Inferior parietal cortex (tissue), 1 donor: ENCODE results near the gene STAP2.
"Not testable (repeated sequence)": the region's sequence is repeated elsewhere in the genome, so short reads cannot be mapped to it uniquely, and the experiment has no call there.

Experiments
- DNase-seq: peaks from one replicate; pipeline ENCODE4 v3.0.0-alpha.2; 2016; ENCODE audit errors: extremely low spot score

Gene STAP2

DNA sequence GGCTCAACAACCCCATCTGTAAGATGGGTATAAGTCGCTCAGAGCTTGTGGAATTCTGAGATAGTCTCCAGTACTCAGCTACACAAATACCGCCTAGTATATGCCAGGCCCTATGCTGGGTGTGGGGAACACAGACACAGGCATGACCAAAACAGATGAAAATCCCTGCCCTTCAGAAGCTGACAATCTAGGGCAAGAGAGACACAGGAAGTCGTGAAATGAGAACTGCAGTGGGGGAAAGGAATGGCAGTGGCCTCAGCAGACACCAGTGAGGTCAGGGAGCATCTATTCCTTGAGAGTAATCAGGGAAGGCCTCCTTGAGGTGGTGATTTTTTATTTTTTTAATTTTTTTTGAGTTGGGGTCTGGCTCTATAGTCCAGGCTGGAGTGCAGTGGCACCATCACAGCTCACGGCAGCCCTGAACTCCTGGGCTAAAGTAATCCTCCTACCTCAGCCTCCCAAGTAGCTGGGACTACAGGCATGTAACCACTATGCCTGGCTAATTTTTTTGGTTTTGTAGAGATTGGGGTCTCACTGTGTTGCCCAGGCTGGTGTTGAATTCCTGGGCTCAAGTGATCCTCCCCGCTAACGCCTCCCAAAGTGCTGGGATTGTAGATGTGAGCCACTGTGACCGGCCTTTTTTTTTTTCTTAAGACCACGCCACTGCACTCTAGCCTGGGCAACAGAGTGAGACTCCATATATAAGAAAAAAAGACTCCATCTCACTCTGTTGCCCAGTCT is 39.6 kb downstream of the STAP2 start:
- no peak for DNase-seq

DNA sequence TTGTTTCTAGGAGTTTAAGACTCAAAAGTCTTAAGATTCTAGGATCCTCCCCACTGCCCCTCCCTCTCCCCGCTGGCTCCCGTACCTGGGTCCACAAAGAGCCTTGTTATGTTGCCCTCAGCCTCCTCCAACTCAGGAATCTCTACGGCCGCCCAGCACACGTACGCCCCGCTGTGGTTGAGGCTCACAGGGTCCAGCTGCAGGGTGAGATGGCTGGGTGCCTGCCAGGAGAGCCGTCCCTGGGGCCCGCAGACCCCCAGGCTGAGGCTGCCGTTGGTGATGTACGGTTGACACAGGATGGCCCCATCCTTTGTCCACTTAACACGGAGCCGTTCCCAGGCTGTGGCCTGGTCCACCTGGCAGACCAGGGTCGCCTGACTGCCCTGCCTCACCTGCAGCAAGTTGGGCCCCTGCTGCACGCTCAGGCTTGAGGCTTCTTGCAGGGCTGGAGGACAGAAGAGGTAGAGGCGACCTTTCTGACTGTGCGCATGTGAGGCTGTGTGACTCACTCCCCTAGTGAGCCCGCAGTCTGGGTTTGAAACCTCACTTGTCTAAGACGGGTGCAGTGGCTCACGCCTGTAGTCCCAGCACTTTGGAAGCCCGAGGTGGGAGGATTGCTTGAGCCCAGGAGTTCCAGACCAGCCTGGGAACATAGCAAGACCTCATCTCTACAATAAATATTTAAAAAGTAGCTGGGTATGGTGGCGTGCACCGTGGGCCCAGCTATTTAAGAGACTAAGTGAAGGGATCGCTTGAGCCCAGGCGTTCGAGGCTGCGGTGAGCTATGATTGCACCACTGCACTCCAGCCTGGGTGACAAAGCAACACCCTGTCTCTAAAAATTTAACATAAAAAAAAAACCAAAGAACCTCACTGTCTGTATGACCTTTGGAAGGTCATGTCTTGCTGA is 40.5 kb downstream of the STAP2 start:
- no peak for DNase-seq

DNA sequence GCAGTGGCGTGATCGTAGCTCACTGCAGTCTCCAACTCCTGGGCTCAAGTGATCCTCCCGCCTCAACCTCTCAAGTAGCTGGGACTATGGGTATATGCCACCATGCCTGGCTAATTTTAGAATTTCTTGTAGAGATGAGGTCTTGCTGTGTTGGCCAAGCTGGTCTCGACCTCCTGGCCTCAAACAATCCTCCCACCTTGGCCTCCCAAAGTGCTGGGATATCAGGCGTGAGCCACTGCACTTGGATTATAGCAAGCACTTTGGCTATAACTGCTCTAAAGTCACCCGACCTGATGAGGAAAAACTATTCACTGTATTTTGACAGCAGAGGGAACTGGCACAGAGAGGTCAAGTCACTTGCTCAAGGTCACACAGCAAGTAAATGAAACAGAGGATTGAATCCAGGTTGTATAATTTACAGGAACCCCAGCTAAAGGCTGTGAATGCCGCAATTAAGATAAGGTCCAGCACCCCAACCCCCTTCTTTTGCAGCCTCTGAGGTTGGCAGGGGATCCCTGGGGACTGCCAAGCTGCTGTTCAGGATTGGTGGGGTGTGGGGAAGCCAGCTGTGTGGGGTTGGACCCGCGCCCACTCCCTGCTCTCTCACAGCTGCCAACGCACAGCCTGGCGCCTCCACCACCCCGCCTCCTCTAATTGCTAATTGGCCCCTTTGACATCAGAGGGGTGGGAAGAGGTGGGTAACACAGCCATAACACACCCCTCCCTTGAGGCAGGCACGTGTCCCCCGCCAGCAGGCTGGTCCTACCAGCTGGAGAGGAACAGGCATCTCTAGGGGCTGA is 42.5 kb downstream of the STAP2 start:
- DNase-seq: peak; percentile 13

DNA sequence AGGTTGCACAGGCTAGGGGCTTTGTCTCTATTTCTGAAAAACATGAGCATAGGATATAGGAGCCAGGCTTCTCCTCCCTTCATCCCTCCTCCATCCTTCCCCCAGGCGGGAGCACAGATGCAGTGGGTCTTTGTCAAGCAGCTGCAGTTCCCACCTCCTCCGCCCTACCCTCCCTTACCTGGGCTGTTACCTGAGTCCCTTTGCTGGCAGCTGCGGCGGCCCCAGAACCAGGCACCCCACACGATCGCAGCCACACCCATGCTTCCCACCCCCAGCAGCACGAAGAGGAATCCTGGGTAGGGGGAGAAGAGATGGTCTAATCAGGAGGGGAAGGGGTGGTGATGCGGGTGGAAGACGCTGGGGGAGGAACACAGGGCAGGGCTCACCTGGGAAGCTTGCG is 44.2 kb downstream of the STAP2 start:
- no peak for DNase-seq

DNA sequence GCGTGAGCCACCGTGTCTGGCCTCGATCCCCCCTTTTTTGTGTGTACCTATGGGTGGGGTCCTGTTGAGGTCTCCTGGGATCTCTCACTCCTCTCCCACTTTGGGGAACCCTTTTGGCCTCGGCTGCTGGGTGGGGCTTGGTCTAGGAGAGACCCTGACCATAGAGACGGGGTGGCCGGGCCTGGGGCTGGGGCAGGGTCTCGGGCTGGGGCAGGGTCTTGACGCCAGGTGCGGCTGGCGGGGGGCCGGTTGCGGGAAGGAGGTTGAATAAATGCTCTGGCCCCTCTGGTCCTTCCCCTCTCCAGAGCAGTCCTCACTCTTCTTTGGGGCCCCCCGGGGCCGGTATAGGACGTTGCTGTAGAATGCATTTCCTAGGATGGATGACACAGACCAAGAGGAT is 46.1 kb downstream of the STAP2 start:
- no peak for DNase-seq

DNA sequence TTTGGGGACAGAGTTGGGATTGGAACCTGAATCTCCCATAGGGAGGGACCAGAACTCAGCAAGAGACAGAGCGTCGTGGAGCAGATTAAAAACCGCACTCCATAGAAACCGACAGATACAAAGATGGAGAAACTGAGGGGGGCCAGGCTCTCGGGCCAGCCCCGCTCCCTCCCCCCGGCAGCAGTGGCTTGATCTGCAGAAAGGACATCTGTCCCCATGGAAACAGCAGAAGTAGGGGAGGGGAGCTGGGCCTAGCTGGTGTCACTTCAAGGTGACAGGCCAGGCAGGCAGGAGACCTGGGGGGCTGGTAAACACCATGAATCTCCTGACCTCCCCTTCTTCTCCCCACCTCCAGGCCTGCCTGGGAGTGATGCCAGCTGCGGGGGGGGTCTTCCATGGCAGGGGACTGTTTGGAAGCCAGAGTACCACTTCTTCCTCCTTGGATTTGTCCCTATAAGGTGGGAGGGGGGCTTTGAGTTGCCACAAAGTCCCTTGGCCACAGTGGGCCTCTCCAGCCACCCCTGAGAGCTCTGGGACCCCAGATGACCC is 47.4 kb downstream of the STAP2 start:
- DNase-seq: no peak

DNA sequence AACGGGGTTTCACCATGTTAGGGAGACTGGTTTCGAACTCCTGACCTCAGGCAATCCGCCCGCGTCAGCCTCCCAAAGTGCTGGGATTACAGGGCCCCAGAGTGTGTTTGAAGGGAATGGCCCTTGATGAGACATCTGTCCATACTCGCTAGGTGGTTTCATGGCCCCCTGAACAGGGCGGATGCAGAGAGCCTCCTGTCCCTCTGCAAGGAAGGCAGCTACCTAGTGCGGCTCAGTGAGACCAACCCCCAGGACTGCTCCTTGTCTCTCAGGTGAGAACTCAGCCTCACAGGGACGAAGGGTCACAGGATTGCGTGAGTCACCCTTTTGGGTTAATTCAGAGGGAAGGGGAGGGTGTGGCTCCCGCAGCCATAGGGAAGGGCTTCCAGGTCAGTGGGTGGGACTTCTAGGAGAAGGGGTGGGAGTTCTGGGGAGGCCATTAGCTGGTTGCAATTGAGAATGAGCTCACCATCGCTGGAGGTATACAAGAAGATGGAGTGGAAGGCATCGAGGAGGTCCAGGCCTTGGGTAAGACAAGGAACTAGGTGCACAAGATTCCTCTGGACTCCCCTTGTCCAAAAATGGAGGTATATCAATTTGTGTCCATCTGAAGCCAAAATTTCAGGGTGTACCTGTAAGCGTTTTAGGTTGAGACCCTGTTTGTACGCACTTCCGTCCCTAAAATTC is 50.4 kb downstream of the STAP2 start:
- no peak for DNase-seq

DNA sequence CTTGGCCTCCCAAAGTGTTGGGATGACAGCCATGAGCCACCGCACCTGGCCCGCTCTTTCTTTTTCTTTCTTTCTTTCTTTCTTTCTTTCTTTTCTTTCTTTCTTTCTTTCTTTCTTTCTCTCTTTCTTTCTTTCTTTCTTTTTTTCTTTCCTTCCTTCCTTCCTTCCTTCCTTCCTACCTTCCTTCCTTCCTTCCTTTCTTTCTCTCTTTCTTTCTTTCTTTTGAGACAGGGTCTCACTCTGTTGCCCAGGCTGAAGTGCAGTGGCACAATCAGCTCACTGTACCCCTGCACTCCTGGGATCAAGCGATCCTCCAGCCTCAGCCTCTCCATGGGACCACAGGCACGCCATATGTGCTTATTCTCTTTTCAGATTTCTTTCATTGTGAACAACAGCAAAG is 52.5 kb downstream of the STAP2 start:
- not testable (repeated sequence) for DNase-seq

DNA sequence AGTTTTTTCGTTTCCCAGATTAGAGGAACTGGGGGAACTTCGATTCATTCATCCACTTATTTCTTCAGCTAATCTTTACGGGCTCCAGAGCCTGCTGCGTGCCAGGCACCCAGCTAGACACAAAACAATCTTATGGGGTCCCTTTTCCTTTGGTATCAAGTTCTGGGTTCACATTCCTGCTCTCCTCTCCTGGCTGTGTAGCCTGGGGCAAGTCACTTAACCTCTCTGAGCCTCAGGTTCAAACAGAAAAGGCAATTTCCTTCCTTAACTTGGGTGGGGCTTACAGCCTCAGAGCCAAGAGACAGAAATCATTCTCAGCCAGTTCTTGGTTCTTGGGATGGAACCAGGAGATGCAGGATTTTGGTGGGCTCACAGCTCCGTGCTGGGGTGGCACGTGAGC is 53.7 kb downstream of the STAP2 start:
- no peak for DNase-seq

DNA sequence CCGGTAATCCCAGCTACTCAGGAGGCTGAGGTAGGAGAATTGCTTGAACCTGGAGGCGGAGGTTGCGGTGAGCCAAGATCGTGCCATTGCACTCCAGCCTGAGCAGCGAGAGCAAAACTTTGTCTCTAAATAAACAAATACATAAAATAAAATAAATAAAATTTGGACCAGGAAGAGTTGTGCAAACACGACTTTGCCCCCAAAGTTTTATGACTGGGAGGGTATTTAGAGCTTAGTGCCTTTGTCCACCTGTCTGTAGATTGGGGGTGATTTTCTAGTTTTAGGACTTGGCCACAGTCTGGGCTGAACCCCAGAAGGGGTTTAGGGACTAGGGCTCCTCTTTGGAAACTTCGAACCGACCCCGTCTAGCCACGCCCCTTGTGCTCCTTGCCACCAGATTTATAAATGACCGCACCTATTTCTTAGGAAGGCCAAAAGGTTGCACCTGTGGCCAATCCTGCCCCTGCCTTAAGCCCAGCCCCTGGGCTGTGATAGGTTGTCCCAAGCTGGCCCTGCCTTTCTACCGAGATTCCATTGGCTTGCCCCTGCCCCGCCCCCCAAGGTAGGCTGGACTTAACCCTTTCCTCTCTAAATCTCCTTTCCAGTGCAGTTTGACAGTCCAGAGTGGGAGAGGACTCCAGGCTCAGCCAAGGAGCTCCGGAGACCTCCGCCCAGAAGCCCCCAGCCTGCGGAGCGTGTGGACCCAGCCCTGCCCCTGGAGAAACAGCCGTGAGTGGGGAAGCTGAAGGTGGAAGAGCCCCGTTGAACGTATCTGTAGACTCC is 54.3 kb downstream of the STAP2 start:
- no peak for DNase-seq

DNA sequence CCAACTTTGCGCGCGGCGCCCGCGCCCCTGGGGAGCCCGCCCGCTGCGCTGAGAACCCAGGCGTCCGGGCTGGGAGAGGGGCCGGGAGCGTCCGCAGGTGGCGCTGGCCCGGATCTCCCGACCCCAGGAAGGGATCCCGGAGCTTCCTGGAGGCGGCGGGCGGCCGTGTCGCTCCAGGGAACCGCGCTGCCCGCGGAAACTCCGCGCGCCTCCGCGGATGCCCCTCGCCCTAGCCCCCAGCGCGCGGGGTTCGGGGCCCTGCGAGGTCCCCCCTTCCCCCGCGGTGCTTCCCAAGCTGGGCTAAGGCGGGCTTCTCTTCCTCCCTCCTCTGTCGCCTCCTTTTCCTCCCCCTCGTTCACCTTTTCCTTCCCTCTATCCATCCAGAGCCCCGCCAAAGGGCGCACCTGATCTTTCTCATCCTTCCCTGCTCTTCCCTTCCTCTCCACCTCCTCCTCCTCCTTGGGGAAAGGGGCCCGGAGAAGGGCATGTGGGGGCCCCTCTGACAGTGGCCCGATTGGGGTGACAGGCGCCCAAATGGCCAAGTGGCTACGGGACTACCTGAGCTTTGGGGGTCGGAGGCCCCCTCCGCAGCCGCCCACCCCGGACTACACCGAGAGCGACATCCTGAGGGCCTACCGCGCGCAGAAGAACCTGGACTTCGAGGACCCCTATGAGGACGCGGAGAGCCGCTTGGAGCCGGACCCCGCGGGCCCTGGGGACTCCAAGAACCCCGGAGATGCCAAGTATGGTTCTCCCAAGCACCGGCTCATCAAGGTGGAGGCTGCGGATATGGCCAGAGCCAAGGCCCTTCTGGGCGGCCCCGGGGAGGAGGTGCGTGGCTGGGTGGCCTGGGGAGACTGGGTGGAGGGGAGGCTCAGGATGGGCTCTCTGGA is 58.9 kb downstream of the STAP2 start:
- DNase-seq: no peak

DNA sequence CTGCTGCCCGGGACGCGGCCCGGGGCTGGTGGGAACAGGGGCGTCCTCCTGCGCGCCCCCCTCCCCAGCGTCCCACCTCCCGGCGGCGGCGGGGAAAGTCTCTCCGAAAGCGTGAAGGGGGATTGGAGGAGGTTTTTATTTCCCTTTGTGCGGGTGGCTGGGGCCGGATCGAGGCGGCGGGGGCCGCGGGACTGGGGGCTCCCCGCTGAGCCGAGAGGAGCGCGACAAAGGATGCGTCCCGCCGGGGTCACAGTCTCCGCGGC is 59.4 kb downstream of the STAP2 start:
- DNase-seq: no peak

DNA sequence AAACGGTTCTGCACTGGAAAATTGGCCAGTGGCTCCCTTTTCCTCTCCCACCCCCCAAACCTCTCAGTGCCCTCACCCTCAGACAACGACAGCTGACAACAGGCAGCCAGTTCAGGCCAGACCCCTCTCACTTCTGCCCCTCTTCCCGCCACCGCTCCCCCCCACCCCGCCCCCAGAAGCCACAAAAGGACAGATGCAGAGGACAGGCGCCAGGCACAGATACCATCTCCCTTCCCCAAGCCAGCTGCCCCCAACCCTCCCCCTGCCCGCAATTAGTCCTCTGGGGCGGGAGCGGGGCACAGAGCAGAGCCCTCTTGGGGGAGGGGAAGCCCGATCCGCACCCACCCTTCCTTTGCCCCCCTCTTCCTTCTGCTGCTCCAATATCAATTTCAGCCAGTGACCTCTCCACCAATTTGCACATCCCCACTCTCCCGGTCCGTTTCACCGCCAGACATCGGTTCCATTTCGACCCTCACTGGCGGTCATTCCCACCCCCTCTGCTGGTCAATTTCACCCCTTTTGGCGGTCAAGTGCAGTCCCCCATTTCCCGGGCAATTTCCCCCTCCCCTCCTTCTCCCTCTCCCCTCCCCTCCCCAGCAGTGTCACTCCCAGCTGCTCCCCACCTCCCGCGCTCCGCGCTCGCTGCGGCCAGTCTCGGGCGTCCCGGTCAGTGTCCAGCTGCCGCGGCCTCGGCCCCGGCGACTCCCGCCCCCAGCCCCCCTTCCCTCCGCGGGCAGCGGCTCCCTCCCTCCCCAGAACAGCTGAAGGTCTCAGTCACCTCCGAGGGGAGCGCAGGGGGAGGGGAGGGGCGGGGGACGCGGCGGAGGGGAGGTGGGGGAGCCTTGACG is 60.0 kb downstream of the STAP2 start, which contains the start of gene SHD:
Gene SHD, plus strand, starts transcription at position 848 of the 848 bp plus-strand sequence. CDS start 798 bp downstream, outside the sequence.
- no peak for DNase-seq

DNA sequence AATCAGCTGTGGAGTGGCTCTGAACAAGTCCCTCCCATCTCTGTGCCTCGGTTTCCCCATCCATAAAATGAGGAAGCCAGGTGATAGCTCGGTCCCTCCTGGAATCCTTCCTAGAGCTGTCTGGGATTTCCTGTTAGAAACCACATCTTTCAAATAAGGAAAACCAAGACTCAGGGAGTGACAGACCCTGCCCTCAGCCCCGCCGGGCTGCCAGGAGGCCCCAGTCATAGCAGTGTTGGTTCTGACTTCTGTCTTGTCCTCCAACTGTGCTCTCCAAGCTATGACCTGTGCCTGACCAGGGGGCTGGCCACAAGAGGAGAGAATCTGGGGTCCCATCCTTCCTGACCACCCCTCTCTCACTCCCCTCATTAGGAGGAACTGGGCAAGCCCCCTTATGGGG is 60.6 kb downstream of the STAP2 start:
- DNase-seq: no peak

DNA sequence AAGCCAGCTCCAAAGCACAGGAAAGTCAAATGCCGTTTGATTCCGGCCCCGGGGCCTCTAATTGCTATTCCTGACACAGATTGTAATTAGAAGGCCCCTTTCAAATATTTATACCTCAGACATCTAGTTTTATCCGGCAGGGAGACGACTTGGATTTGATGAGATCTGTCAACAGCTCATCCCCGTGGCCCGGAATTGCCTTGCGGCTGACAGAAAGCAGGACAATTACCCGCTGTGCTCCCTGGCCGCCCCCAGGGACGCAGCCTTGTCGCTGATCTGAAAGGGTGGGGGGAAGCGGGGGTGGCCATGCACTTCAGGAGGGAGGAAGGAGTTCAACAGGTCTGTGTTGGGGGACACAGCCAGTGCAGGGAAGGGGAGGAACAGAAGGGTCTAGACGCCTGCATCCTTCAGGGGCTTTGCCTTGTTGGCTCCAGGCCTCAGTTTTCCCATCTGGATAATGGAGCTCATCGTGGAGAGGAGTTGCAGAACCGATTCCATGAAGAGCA is 61.4 kb downstream of the STAP2 start:
- DNase-seq: no peak

DNA sequence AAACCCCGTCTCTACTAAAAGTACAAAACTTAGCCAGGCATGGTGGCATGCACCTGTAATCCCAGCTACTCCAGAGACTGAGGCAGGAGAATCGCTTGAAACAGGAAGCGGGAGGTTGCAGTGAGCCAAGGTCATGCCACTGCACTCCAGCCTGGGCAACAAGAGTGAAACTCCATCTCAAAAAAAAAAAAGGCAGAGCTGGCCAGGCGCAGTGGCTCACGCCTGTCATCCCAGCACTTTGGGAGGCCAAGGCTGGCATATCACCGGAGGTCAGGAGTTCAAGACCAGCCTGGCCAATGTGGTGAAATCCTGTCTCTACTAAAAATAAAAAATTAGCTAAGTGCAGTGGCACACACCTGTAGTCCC is 64.3 kb downstream of the STAP2 start:
- DNase-seq: not testable (repeated sequence)
